H9 (cell line): ENCODE results near the gene CORO1A. TPM values are rescaled to one million over a fixed set of nuclear protein-coding genes. Genes with fewer than 3 reads are reported as not detected.
"Not testable (repeated sequence)": the region's sequence is repeated elsewhere in the genome, so short reads cannot be mapped to it uniquely, and the experiment has no call there.

Experiments
- DNase-seq: peaks from one replicate; pipeline ENCODE4 v3.0.0-alpha.2; 2017
- H2AFZ ChIP-seq: one replicate; pipeline ENCODE4 v1.6.1; 2013; ENCODE audit warnings: mild to moderate bottlenecking, low read length, control low read depth, moderate library complexity
- H2AK5ac ChIP-seq: 2 replicates; pipeline ENCODE4 v1.6.1; 2013; ENCODE audit warnings: low read length, control low read depth, mixed read lengths; ENCODE audit not compliant: insufficient read length
- H2BK120ac ChIP-seq: one replicate; pipeline ENCODE4 v1.6.1; 2013; ENCODE audit warnings: low read depth, mild to moderate bottlenecking, low read length, control low read depth, inconsistent platforms; ENCODE audit not compliant: poor library complexity, severe bottlenecking
- H2BK12ac ChIP-seq: 2 replicates; pipeline ENCODE4 v1.6.1; 2013; ENCODE audit warnings: low read length, control low read depth, mixed read lengths, low read depth; ENCODE audit not compliant: insufficient read length
- H2BK15ac ChIP-seq: 2 replicates; pipeline ENCODE4 v1.6.1; 2013; ENCODE audit warnings: low read depth, low read length, control low read depth
- H2BK20ac ChIP-seq: one replicate; pipeline ENCODE4 v1.6.1; 2013; ENCODE audit warnings: low read depth, mild to moderate bottlenecking, low read length, control low read depth, inconsistent platforms; ENCODE audit not compliant: poor library complexity, severe bottlenecking
- H2BK5ac ChIP-seq: 2 replicates; pipeline ENCODE4 v1.6.1; 2013; ENCODE audit warnings: low read length, control low read depth, mixed read lengths; ENCODE audit not compliant: insufficient read length
- H3K14ac ChIP-seq: 2 replicates; pipeline ENCODE4 v1.6.1; 2013; ENCODE audit warnings: low read length, control low read depth; ENCODE audit not compliant: insufficient read depth
- H3K18ac ChIP-seq: 2 replicates; pipeline ENCODE4 v1.6.1; 2013; ENCODE audit warnings: low read depth, mild to moderate bottlenecking, mixed read lengths, low read length, control low read depth; ENCODE audit not compliant: insufficient read length
- H3K23ac ChIP-seq: 2 replicates; pipeline ENCODE4 v1.6.1; 2013; ENCODE audit warnings: low read length, control low read depth, mixed read lengths, low read depth; ENCODE audit not compliant: insufficient read length
- H3K23me2 ChIP-seq: 2 replicates; pipeline ENCODE4 v1.6.1; 2013; ENCODE audit warnings: low read depth, mild to moderate bottlenecking, mixed read lengths, low read length, control low read depth; ENCODE audit not compliant: insufficient read length, poor library complexity, severe bottlenecking
- H3K27ac ChIP-seq: 2 replicates; pipeline ENCODE4 v1.5.1; 2013; ENCODE audit warnings: low read length, control low read depth, mixed read lengths, low read depth; ENCODE audit not compliant: insufficient read length
- H3K27me3 ChIP-seq: 2 replicates; pipeline ENCODE4 v1.6.1; 2013; ENCODE audit warnings: low read length, control low read depth, inconsistent platforms; ENCODE audit not compliant: insufficient read depth
- H3K4ac ChIP-seq: 2 replicates; pipeline ENCODE4 v1.6.1; 2013; ENCODE audit warnings: low read depth, mild to moderate bottlenecking, control low read depth, inconsistent platforms, low read length, moderate library complexity
- H3K4me1 ChIP-seq: 2 replicates; pipeline ENCODE4 v1.6.1; 2013; ENCODE audit warnings: low read length, control low read depth, inconsistent platforms; ENCODE audit not compliant: insufficient read depth
- H3K4me2 ChIP-seq: 2 replicates; pipeline ENCODE4 v1.6.1; 2013; ENCODE audit warnings: low read length, control low read depth, mixed read lengths; ENCODE audit not compliant: insufficient read length, insufficient read depth
- H3K56ac ChIP-seq: 2 replicates; pipeline ENCODE4 v1.6.1; 2013; ENCODE audit warnings: low read depth, mild to moderate bottlenecking, mixed read lengths, low read length, control low read depth; ENCODE audit not compliant: insufficient read length
- H3K79me1 ChIP-seq: 2 replicates; pipeline ENCODE4 v1.6.1; 2013; ENCODE audit warnings: low read depth, mild to moderate bottlenecking, moderate library complexity, low read length, control low read depth, inconsistent platforms; ENCODE audit not compliant: insufficient read depth, poor library complexity, severe bottlenecking
- H3K79me2 ChIP-seq: 2 replicates; pipeline ENCODE4 v1.6.1; 2013; ENCODE audit warnings: low read length, control low read depth, inconsistent platforms; ENCODE audit not compliant: insufficient read depth
- H3K9ac ChIP-seq: 2 replicates; pipeline ENCODE4 v1.6.1; 2013; ENCODE audit warnings: low read length, control low read depth, mixed read lengths; ENCODE audit not compliant: insufficient read length; ENCODE audit errors: extremely low read depth
- H3K9me3 ChIP-seq: one replicate; pipeline ENCODE4 v1.6.1; 2013; ENCODE audit warnings: low read depth, low read length, inconsistent platforms; ENCODE audit not compliant: control insufficient read depth
- H3T11ph ChIP-seq: one replicate; pipeline ENCODE4 v1.6.1; 2013; ENCODE audit warnings: mild to moderate bottlenecking, low read length, control low read depth, inconsistent platforms
- H4K20me1 ChIP-seq: one replicate; pipeline ENCODE4 v1.6.1; 2013; ENCODE audit not compliant: control insufficient read depth, insufficient read length, insufficient read depth
- H4K5ac ChIP-seq: 2 replicates; pipeline ENCODE4 v1.6.1; 2013; ENCODE audit warnings: low read depth, mild to moderate bottlenecking, mixed read lengths, low read length, control low read depth; ENCODE audit not compliant: insufficient read length
- H4K8ac ChIP-seq: replicated peaks from 2 replicates; pipeline ENCODE4 v1.6.1; 2013; ENCODE audit warnings: low read length, control low read depth, mixed read lengths, low read depth; ENCODE audit not compliant: insufficient read length
- H4K91ac ChIP-seq: 2 replicates; pipeline ENCODE4 v1.6.1; 2013; ENCODE audit warnings: low read depth, mild to moderate bottlenecking, moderate library complexity, mixed read lengths, low read length, control low read depth; ENCODE audit not compliant: insufficient read length
- H3K27ac Mint-ChIP-seq, 3 experiments: 2 replicates in 2 of 3; 3 replicates in 1 of 3; pipeline ENCODE4 v1.8.0; 2020 to 2021; ENCODE audit warnings: mixed read lengths in 3 of 3, mild to moderate bottlenecking in 1 of 3, moderate library complexity in 1 of 3
- H3K27me3 Mint-ChIP-seq: 2 replicates; pipeline ENCODE4 v1.8.0; 2021; ENCODE audit warnings: low read depth, mild to moderate bottlenecking, moderate library complexity, mixed read lengths
- H3K36me3 Mint-ChIP-seq, 3 experiments: 2 replicates in 2 of 3; 3 replicates in 1 of 3; pipeline ENCODE4 v1.8.0; 2020 to 2021; ENCODE audit warnings: low read depth in 3 of 3, mixed read lengths in 3 of 3; ENCODE audit not compliant: insufficient read depth in 1 of 3
- H3K4me1 Mint-ChIP-seq, 2 experiments: 2 replicates each; pipeline ENCODE4 v1.8.0; 2020; ENCODE audit warnings: mixed read lengths in 2 of 2
- H3K4me3 Mint-ChIP-seq, 2 experiments: 2 replicates in 1 of 2; 3 replicates in 1 of 2; pipeline ENCODE4 v1.8.0; 2020 to 2021; ENCODE audit warnings: mild to moderate bottlenecking in 2 of 2, mixed read lengths in 2 of 2, moderate library complexity in 1 of 2
- H3K9me3 Mint-ChIP-seq, 2 experiments: 2 replicates in 1 of 2; 3 replicates in 1 of 2; pipeline ENCODE4 v1.8.0; 2020; ENCODE audit warnings: mild to moderate bottlenecking in 2 of 2, mixed read lengths in 2 of 2, moderate library complexity in 1 of 2
- WGBS: extraction: QIAGEN DNeasy Blood & Tissue Kit; methylation state at CpG from one replicate; pipeline ENCODE4 v1.1.7; 2013; ENCODE audit warnings: missing lambda C conversion rate, low lambda C conversion rate, mixed read lengths; ENCODE audit not compliant: insufficient read length; ENCODE audit errors: extremely low coverage; 5-methylcytosine and 5-hydroxymethylcytosine counted together
- total RNA-seq: library from RNA; stranded (reverse); gene quantifications from 2 replicates; pipeline ENCODE4 v1.2.1, GENCODE V29; 2021

The CORO1A gene
- total RNA-seq, 1 experiment from 2014 or later = 4.8 TPM

DNA sequence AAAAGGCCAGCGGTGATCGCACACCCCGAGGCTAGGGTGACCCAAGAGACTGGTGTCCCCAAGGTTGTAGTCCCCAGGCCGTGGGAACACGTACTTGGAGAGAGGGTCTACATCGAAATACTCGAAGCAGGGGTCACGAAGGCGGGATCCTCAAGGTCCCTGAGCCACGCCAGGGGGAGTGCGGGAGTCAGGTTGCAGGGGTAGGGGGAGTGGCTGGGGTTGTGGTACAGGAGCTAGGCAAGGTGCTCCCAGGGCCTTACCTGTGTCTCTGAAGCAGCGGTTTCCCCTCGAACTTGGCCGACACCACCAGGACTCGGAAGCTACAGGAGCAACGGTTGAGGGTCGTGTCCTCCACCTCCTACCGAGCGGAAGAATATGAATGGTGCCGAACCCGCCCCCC is 9.7 kb downstream of the CORO1A start:
- H3K79me1 ChIP-seq, H4K20me1 ChIP-seq, H3K27ac ChIP-seq, H3K4me2 ChIP-seq, H3K4me1 ChIP-seq, H2BK5ac ChIP-seq, H3K18ac ChIP-seq, H3K9ac ChIP-seq, H3K9me3 ChIP-seq, H3T11ph ChIP-seq, H2BK20ac ChIP-seq, H3K79me2 ChIP-seq, DNase-seq, H3K9me3 Mint-ChIP-seq, H3K4me3 Mint-ChIP-seq, H2BK120ac ChIP-seq, H2AK5ac ChIP-seq, H2BK12ac ChIP-seq, H4K5ac ChIP-seq, H3K4me1 Mint-ChIP-seq, H3K27ac Mint-ChIP-seq, H3K27me3 Mint-ChIP-seq, H3K4ac ChIP-seq, H4K91ac ChIP-seq, H2BK15ac ChIP-seq, H4K8ac ChIP-seq, H3K56ac ChIP-seq, H3K36me3 Mint-ChIP-seq, H2AFZ ChIP-seq, H3K23me2 ChIP-seq, H3K27me3 ChIP-seq, H3K23ac ChIP-seq, H3K14ac ChIP-seq: not testable (repeated sequence)
- WGBS = no CpG with 5 or more reads among the region's 21 CpGs

DNA sequence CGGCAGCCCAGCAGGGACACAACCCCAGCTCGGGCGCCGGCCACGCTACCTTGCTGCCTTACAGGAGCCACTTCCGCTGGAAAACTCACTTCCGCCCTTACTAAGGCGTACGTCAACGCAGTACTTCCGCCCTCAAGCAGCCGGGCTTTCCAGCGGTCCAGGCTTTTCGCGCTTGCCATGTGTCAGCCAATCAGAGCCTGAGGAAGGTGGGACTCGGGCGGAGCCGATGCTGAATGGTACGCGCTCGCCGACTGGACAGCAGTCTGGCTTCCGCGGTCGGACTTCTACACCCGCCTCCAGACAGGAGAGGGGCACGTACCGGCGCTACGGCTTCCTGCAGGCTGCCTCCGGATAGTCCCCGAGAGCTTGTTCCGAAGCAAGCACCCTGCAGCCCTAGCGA is 10.2 kb downstream of the CORO1A start, which contains the start of the genes BOLA2B and SLX1A:
Gene BOLA2B (minus strand): TSS at position 52 of the 400 bp plus-strand sequence. CDS start 71 bp downstream, outside the sequence.
Gene SLX1A (plus strand): TSS at position 261 of the 400 bp plus-strand sequence. CDS start 210 bp downstream, outside the sequence.
- H3K14ac ChIP-seq, H3K23me2 ChIP-seq, H3K9me3 Mint-ChIP-seq, H2BK5ac ChIP-seq, H3K27ac ChIP-seq, H2BK15ac ChIP-seq, H4K8ac ChIP-seq, H3K56ac ChIP-seq, H3K27me3 ChIP-seq, H2BK12ac ChIP-seq, H4K5ac ChIP-seq, H2BK120ac ChIP-seq, H3K23ac ChIP-seq, H3K4me3 Mint-ChIP-seq, H4K91ac ChIP-seq, H3K27ac Mint-ChIP-seq, H3K18ac ChIP-seq, H3K27me3 Mint-ChIP-seq, H3K4me1 ChIP-seq, H3K9ac ChIP-seq, H2BK20ac ChIP-seq, DNase-seq, H3K36me3 Mint-ChIP-seq, H2AK5ac ChIP-seq, H3T11ph ChIP-seq, H4K20me1 ChIP-seq, H3K79me1 ChIP-seq, H3K79me2 ChIP-seq, H2AFZ ChIP-seq, H3K9me3 ChIP-seq, H3K4me1 Mint-ChIP-seq, H3K4ac ChIP-seq: not testable (repeated sequence)
- WGBS = no CpG with 5 or more reads among the region's 34 CpGs
- H3K4me2 ChIP-seq = peak within 1 kb of the TSS; percentile 37
